ENCODE measurements around the gene FBXO39.
"Not testable (repeated sequence)": the region's sequence is repeated elsewhere in the genome, so short reads cannot be mapped to it uniquely, and the experiment has no call there.

The FBXO39 gene

GRCh38 chr17:6793748-6794493 lies 17.9 kb downstream of the FBXO39 start:
- DNase-seq: no peak

- no peak for DNase-seq
Observed at GRCh38 chr17:6796017-6796886, 20.2 kb downstream of the FBXO39 start.

GRCh38 chr17:6796887-6797490 lies 21.0 kb downstream of the FBXO39 start:
- no peak for DNase-seq

- no peak for DNase-seq
Observed at GRCh38 chr17:6797718-6798351, 21.8 kb downstream of the FBXO39 start.

- no peak for DNase-seq
Observed at GRCh38 chr17:6799738-6800137, 23.7 kb downstream of the FBXO39 start.

- no peak for DNase-seq
Observed at GRCh38 chr17:6800422-6801027, 24.5 kb downstream of the FBXO39 start.

- no peak for DNase-seq
Observed at GRCh38 chr17:6811510-6811909, 35.5 kb downstream of the FBXO39 start.

- no peak for DNase-seq
Observed at GRCh38 chr17:6812295-6812694, 36.3 kb downstream of the FBXO39 start.

GRCh38 chr17:6815775-6816174 lies 39.8 kb downstream of the FBXO39 start:
- no peak for DNase-seq

GRCh38 chr17:6816368-6816767 lies 40.4 kb downstream of the FBXO39 start:
- not testable (repeated sequence) for DNase-seq

GRCh38 chr17:6818938-6819337 lies 42.9 kb downstream of the FBXO39 start:
- no peak for DNase-seq

- no peak for DNase-seq
Observed at GRCh38 chr17:6823011-6823442, 47.0 kb downstream of the FBXO39 start.

GRCh38 chr17:6830383-6830986 lies 54.5 kb downstream of the FBXO39 start:
- DNase-seq: no peak

GRCh38 chr17:6831661-6832263 lies 55.7 kb downstream of the FBXO39 start, which contains the start of gene TEKT1:
TSS of gene TEKT1 (minus strand) at chr17:6831729. CDS start at chr17:6830376, 1,353 bp downstream.
- no peak for DNase-seq
